AG09319 (cell line): ENCODE measurements around the gene CLDN20.
"Not testable (repeated sequence)": the region's sequence is repeated elsewhere in the genome, so short reads cannot be mapped to it uniquely, and the experiment has no call there.

ENCODE experiments used
- DNase-seq: peaks from one replicate; pipeline ENCODE4 v3.0.0-alpha.2; 2010; ENCODE audit warnings: low read depth; ENCODE audit errors: extremely low read depth
- TF ChIP-seq, protein P1 (sequence below): IDR thresholded peaks from 2 replicates; pipeline ENCODE4 v1.5.1; 2011; ENCODE audit warnings: low read depth, mild to moderate bottlenecking, inconsistent platforms, low read length, moderate library complexity

The CLDN20 gene

DNA sequence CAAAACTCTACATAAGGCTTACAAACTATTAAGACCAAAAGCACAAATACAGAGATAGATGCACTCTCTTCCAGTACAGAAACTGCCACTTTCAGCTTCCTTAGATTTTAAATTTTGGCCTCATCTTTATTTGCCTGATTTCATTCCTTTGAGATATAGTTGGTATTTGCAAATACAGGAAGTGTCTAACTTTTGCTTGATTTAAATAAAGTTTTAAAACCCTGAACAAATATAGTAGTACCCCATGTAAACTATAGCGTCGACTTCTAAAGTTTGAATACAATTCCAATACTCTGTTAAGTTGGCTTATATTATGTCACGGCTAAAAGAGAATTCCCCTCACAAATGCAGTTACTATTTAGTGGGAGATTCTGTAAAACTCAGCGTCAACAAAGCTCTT, 1.2 kb upstream of the CLDN20 start:
- TF ChIP-seq, protein P1, sequence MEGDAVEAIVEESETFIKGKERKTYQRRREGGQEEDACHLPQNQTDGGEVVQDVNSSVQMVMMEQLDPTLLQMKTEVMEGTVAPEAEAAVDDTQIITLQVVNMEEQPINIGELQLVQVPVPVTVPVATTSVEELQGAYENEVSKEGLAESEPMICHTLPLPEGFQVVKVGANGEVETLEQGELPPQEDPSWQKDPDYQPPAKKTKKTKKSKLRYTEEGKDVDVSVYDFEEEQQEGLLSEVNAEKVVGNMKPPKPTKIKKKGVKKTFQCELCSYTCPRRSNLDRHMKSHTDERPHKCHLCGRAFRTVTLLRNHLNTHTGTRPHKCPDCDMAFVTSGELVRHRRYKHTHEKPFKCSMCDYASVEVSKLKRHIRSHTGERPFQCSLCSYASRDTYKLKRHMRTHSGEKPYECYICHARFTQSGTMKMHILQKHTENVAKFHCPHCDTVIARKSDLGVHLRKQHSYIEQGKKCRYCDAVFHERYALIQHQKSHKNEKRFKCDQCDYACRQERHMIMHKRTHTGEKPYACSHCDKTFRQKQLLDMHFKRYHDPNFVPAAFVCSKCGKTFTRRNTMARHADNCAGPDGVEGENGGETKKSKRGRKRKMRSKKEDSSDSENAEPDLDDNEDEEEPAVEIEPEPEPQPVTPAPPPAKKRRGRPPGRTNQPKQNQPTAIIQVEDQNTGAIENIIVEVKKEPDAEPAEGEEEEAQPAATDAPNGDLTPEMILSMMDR: no peak
- DNase-seq: no peak

DNA sequence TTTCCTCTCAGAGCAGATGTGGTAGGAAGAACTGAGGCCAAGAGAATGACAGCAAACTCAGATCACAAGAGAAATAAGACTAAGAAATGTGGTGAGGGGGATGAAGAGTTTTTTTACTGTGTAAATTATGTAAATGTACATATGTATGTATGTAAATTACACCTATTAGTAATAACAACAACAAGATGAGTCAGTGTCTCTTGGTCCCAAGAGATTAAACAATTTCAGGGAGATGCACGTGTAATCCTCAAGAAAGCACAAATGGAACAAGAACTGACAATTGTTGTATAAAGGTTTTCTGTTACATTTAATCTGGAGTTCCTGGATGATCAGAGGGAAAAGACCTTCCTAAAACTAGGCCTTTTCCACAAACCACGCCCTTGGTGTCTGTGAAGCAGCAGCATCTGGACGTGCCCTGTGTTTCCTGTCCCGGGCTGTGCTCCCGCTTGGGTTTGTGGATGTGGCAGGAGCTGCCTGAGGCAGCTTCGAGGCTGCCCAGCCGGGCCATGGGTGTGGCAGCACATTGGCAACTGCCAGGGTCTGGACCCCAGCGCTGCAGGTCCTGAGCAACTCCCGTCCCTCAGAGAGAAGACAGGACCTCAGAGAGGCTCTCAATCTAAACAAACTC, 994 bp downstream of the CLDN20 start:
- TF ChIP-seq, protein P1: no peak
- DNase-seq: no peak

DNA sequence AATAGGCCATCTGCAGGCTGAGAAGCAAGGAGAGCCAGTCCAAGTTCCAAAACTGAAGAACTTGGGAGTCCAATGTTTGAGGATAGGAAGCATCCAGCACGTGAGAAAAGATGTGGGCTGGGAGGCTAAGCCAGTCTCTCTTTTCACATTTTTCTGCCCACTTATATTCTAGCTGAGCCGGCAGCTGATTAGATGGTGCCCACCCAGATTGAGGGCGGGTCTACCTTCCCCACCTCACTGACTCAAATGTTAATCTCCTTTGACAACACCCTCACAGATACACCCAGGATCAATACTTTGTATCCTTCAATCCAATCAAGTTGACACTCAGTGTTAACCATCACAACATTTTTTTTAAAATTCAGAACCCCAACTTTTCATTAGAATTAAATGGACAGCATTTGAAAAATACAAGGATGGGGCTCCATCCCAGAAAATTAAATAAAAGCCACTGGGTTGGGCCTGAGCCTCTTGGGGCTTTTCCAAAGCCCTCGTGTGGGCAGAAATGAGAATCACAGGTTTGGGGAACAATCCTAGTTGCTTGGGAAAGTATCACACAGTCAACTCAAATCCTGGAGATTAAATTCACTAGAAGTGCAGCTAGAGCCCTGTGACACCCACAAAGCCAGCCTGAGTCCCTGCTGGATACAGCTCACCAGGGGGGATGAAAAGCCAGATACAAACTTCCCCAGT, 2.2 kb downstream of the CLDN20 start:
- DNase-seq: no peak
- TF ChIP-seq, protein P1: no peak; the same call in none of the 2 replicates

DNA sequence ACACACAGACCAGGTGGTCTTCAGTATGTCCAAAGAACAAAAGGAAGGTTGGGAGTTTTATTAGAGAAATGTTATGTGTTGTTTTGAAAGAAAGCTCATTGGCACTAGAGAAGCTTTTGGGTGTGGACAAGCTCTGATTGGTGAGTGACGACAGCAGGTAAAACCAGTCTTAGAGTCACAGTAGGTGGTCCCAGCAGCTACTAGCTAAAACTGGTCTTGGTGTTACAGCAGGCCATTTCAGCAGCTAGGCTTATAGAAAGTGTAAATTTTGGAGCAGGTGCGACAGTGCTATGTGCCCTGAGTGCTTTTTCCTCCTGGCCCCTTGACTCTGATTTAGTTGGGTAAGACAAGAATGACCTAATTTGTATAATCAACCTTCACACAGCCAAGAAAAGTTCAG, 3.6 kb downstream of the CLDN20 start:
- TF ChIP-seq, protein P1: no peak
- DNase-seq: no peak

DNA sequence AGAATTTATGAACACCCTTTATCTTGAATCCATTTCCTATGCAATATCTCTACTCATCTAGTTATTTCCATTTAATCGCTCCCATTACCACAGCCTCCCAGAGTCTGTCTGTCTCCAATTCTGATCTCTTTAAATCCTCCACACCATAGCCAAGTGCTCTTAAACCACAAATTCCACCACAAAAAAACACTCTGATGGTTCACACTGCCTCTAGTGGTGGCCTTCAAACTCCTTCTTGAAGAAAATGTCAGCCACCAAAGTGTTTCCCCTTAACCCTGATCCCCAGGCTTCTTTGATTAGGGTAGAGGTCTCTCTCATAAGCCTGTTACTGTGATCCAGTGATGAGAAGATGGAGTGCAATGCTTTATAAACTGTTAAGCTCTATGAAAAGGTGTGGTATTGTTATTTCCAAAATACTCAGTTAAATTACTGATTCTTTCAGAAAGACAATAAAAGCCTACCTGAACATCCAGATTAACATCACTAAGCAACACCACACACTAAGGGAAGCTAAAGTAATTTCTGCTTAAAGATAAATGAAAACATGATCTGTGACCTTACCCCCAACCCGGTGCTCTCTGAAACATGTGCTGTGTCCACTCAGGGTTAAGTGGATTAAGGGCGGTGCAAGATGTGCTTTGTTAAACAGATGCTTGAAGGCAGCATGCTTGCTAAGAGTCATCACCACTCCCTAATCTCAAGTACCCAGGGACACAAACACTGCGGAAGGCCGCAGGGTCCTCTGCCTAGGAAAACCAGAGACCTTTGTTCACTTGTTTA, 4.5 kb downstream of the CLDN20 start:
- TF ChIP-seq, protein P1: peak; percentile 46
- not testable (repeated sequence) for DNase-seq

DNA sequence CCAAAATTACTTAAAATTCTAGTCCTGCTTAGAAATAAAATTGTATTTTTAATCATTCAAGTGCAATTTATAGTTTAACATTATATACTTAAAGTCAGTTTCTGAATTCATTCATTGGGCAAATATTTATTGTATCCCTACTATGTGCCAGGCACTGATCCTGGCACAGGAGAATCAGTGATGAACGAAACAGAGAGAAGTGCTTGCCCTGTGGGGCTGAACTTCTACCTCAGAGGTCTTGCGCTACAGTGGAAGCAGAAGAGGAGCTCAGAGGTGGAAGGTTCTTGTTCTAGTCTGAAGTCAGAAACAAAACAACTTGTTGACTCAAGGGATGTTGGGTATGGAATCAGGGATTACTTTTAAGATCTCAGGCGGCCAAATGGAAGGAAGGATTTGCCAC, 6.0 kb downstream of the CLDN20 start:
- no peak for DNase-seq
- TF ChIP-seq, protein P1: no peak

DNA sequence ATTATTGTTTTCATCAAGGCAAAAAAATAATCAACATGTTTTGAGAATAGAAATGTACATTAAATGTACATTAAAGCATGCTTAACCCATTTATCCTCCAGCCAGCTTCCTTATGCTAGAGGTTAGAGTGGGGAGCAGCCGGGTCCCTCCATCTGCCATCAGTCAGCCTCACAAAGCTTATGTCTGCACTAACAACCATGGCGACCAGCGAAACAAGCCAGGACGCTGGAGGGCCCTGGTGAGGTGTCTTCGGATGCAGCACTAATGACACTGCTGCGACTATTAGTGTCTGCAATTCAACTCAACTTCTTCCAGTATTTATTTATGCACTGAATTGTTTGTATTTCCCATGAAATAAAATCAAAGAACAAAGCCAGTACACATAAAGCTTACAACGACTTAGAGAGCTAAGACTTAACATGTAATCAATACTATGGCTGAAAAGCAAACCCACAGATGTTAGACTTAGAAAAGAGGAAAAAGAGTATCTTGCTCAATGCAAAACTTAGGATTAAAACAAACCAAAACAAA, 6.8 kb downstream of the CLDN20 start:
- DNase-seq: no peak
- TF ChIP-seq, protein P1: no peak
